HG03565 (cell line): ENCODE data around the gene KCTD16.

Source experiments
- ATAC-seq: cut with Tn5 transposase; IDR thresholded peaks from one replicate; pipeline ENCODE4 v1.9.1; 2021; ENCODE audit warnings: mild to moderate bottlenecking, moderate library complexity; ENCODE audit not compliant: unreplicated experiment

Gene KCTD16

DNA sequence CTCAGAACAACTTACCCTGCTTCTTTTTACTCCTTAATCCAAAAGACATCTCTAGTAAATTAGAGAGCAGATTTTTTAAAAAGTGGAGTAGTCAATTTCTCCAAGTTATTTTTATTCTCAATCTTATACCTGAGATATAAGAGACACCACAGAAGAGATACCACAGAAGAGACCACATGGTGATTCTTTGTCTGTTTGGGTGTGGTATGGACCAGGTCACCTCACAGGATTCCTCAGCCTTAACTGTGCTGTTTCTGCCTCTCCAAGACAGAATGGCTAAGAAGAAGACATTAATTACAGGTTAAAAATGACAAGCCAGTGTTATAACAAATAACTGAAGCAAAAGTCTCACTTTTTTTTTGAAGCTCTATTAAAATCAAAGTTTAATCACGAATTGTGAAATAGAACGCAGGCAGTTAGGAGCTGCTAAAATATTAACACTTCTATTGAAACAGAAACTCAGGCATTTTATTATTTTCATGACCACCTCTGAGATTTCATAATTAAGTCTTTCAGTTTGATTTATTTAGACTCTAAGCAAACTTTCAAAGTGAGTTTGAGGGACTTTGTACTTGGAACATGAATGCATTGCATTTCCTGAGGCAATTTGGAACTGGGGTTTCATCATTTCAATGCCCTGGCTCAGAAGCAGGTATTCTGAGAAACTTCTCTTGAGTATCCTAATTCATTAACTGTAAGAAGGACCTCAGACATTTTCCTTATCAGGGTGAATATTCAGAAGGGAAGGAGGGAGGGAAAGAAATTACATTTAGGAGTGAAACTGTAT is 280.7 kb downstream of the KCTD16 start:
- no peak for ATAC-seq

- ATAC-seq: no peak
These were observed 283.1 kb downstream of the KCTD16 start for GRCh38 chr5:144453753-144454152.

DNA sequence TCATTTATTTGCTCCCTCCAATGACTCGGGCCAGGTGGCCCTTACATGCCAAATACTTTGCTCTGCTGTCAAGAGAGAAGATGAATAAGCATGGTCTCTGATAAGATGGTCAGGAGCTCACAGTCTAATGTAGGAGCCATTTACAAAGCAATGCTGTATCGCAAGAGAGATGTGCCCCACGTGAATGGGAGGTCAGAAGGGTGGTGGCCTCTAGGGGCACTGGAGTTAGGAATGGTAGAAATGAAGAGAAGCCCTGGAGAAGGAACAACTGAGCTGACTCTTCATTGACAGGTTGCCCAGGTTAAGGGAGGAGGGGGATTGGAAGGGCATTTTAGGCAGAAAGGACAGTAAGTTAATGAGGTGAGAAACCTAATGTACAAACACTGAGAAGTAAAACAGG is 286.5 kb downstream of the KCTD16 start:
- no peak for ATAC-seq

GRCh38 chr5:144458216-144458615 is 287.5 kb downstream of the KCTD16 start:
- no peak for ATAC-seq

- ATAC-seq: no peak
These were observed 289.9 kb downstream of the KCTD16 start for GRCh38 chr5:144460600-144460999.

- ATAC-seq: no peak
These were observed 291.9 kb downstream of the KCTD16 start for GRCh38 chr5:144462577-144462976.

GRCh38 chr5:144463481-144464223 is 293.0 kb downstream of the KCTD16 start:
- no peak for ATAC-seq

- ATAC-seq: no peak
These were observed 293.6 kb downstream of the KCTD16 start for GRCh38 chr5:144464306-144464705.

GRCh38 chr5:144465441-144465840 is 294.8 kb downstream of the KCTD16 start:
- ATAC-seq: no peak

GRCh38 chr5:144467792-144468191 is 297.1 kb downstream of the KCTD16 start:
- ATAC-seq: no peak

- ATAC-seq: no peak
These were observed 297.9 kb downstream of the KCTD16 start for GRCh38 chr5:144468571-144468970.

DNA sequence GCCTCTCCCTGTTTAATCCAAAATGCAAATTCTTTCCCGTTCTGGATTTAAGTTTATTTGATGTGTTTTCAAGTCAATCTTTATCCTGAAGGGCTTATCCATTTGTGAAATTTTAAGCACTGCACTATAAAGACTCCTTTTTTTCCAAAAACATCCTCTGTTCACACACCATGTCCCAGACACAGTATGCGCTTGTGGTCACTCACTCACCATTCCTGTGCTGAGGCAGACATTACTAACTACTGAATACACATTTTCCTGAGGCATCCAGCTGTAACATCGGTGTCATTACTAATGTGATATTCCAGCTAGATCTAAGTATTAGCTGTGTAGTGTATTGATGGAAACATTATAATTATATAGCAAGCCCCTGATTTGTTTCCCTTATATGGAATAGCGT is 298.4 kb downstream of the KCTD16 start:
- ATAC-seq: no peak

GRCh38 chr5:144472221-144472620 is 301.5 kb downstream of the KCTD16 start:
- no peak for ATAC-seq

- no peak for ATAC-seq
These were observed 303.0 kb downstream of the KCTD16 start for GRCh38 chr5:144473650-144474049.

GRCh38 chr5:144478565-144478964 is 307.9 kb downstream of the KCTD16 start:
- ATAC-seq: no peak

- no peak for ATAC-seq
These were observed 311.2 kb downstream of the KCTD16 start for GRCh38 chr5:144481861-144482260.

- no peak for ATAC-seq
These were observed 313.6 kb downstream of the KCTD16 start for GRCh38 chr5:144484124-144484897.

GRCh38 chr5:144485540-144485939 is 314.9 kb downstream of the KCTD16 start:
- no peak for ATAC-seq

GRCh38 chr5:144487207-144487606 is 316.5 kb downstream of the KCTD16 start:
- no peak for ATAC-seq

DNA sequence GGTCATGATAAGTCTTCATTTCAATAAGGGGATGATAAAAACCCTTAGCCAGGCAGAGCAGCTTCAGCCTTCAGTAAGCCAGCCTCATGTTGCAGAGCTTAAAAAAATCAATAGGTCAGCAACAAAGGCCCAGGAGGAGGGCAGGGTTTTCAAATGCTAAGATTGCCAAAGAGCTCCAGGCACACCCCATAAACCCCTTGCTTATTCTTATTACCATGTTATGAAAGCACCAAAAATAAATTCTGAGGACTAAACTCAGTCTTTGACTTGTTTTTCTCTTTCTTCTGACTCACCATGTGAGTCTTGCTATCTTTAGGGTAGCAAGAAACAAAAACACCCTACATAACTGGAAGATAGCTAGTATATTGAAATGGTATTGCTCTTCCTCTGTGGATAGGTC is 317.1 kb downstream of the KCTD16 start:
- no peak for ATAC-seq

GRCh38 chr5:144503123-144503522 is 332.4 kb downstream of the KCTD16 start:
- no peak for ATAC-seq
